Measurements from ENCODE around the gene TCP11L2. TPM values are rescaled to one million over a fixed set of nuclear protein-coding genes. Genes with fewer than 3 reads are reported as not detected.
A peak's percentile ranks its signal among the peaks of the same experiment; 100 is the strongest.
"Not testable (repeated sequence)": the region's sequence is repeated elsewhere in the genome, so short reads cannot be mapped to it uniquely, and the experiment has no call there.

The TCP11L2 gene
- total RNA-seq, 1 experiment from 2014 or later, result 12.1 TPM

- Histone ChIP-seq H4K20me1 (ENCODE audit: low read length) (no peaks in the 10 kb centered on the region), H3K36me3 (ENCODE audit: low read depth, low read length) (no peaks in the 10 kb centered on the region), H3K4me1 (ENCODE audit: insufficient read depth, low read length) (peaks cover 33% of the 10 kb centered on the region), H3K4me3 (ENCODE audit: low read length) (no peak overlapping the region), H3K9me2 (replicated peaks; ENCODE audit: low read length) (no peaks in the 10 kb centered on the region), H3K9ac (ENCODE audit: low read length) (no peak overlapping the region), H3K9me3 (ENCODE audit: low read length) (no peaks in the 10 kb centered on the region), H3K27me3 (ENCODE audit: low read length) (no peaks in the 10 kb centered on the region), H3F3A (ENCODE audit: low read length, unreplicated experiment) (no peaks in the 10 kb centered on the region), H3K79me2 (ENCODE audit: low read length) (no peaks in the 10 kb centered on the region), H3K27ac (ENCODE audit: low read length) (no peak overlapping the region), H3K4me2 (ENCODE audit: low read length) (no peak overlapping the region), H2AFZ (ENCODE audit: low read length) (no peak overlapping the region)
- intact Hi-C loops (cut with micrococcal nuclease), result no loop called here
- ATAC-seq (peak; percentile 20; the same call in 1 of the 2 replicates), DNase-seq (peak; percentile 37)
- ChIA-PET CTCF (interaction anchor here (0.5 kb wide), 1 partner anchor 83 kb away, joined by 4 read pairs; no protein-coding TSS in a partner anchor), POLR2A (ENCODE audit: unreplicated experiment) (interaction anchor here (0.7 kb wide), 1 partner anchor 180 kb away, joined by 4 read pairs; no protein-coding TSS in a partner anchor)
- no TSS peak for BruUV-seq (replicated peaks)
- TF ChIP-seq CTCF (conservative IDR thresholded peaks at IDR 0.05; ENCODE audit: low read depth, low read length), result no peak
- no peak for TF ChIP-seq EZH2phosphoT487 (IDR thresholded peaks at IDR 0.05; ENCODE audit: borderline replicate concordance, low read length)
- no peak for TF ChIP-seq EZH2 (IDR thresholded peaks at IDR 0.05; ENCODE audit: low read length, unreplicated experiment)
Measured at GRCh38 chr12:106309671-106310505, 7.4 kb downstream of the TCP11L2 start.

GRCh38 chr12:106310687-106311086 lies 8.2 kb downstream of the TCP11L2 start:
- no peaks in the 10 kb centered on the region for H4K20me1 ChIP-seq (ENCODE audit: low read length)
- no peaks in the 10 kb centered on the region for H3K36me3 ChIP-seq (ENCODE audit: low read depth, low read length)
- POLR2A ChIA-PET (ENCODE audit: unreplicated experiment), result no interaction called here
- intact Hi-C loops (cut with micrococcal nuclease), result no loop called here
- H3K4me1 ChIP-seq (ENCODE audit: insufficient read depth, low read length), result peaks cover 33% of the 10 kb centered on the region
- no peaks in the 10 kb centered on the region for H3K9me3 ChIP-seq (ENCODE audit: low read length)
- TF ChIP-seq EZH2phosphoT487 (IDR thresholded peaks at IDR 0.05; ENCODE audit: borderline replicate concordance, low read length), result no peak
- TF ChIP-seq CTCF (conservative IDR thresholded peaks at IDR 0.05; ENCODE audit: low read depth, low read length), result no peak
- no peak for TF ChIP-seq EZH2 (IDR thresholded peaks at IDR 0.05; ENCODE audit: low read length, unreplicated experiment)
- no peak overlapping the region for H3K9ac ChIP-seq (ENCODE audit: low read length)
- H3K27ac ChIP-seq (ENCODE audit: low read length), result no peak overlapping the region
- no peaks in the 10 kb centered on the region for H3K79me2 ChIP-seq (ENCODE audit: low read length)
- no peaks in the 10 kb centered on the region for H3F3A ChIP-seq (ENCODE audit: low read length, unreplicated experiment)
- H3K4me3 ChIP-seq (ENCODE audit: low read length), result no peak overlapping the region
- no peak for ATAC-seq
- CTCF ChIA-PET, result no interaction called here
- H3K9me2 ChIP-seq (replicated peaks; ENCODE audit: low read length), result no peaks in the 10 kb centered on the region
- DNase-seq, result no peak
- H3K27me3 ChIP-seq (ENCODE audit: low read length), result no peaks in the 10 kb centered on the region
- no TSS peak for BruUV-seq (replicated peaks)
- H2AFZ ChIP-seq (ENCODE audit: low read length), result no peak overlapping the region
- H3K4me2 ChIP-seq (ENCODE audit: low read length), result no peak overlapping the region

DNA sequence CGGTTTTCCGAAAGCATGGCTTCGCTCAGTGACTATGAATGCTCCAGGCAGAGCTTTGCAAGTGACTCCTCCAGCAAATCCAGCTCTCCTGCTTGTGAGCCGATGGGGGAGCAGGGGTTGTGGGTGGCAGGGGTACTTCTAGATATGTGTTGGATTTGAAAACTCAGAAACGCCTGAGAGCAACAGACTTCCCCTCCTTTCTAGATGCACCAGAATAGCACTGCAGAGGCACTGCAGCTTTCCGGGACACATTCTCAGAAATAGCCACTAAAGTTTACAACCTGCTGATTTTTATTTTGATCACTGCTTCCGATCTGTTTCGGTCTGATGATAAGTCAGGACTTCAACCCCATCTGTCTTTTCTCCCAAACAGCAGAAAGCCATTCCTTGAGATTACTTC lies 8.6 kb downstream of the TCP11L2 start:
- Histone ChIP-seq H3K9ac (ENCODE audit: low read length) (no peak overlapping the region), H2AFZ (ENCODE audit: low read length) (no peak overlapping the region), H4K20me1 (ENCODE audit: low read length) (no peaks in the 10 kb centered on the region), H3K4me2 (ENCODE audit: low read length) (no peak overlapping the region), H3K27me3 (ENCODE audit: low read length) (no peaks in the 10 kb centered on the region), H3K27ac (ENCODE audit: low read length) (no peak overlapping the region), H3K36me3 (ENCODE audit: low read depth, low read length) (no peaks in the 10 kb centered on the region), H3K9me2 (replicated peaks; ENCODE audit: low read length) (no peaks in the 10 kb centered on the region), H3K9me3 (ENCODE audit: low read length) (no peaks in the 10 kb centered on the region), H3K79me2 (ENCODE audit: low read length) (no peaks in the 10 kb centered on the region), H3K4me3 (ENCODE audit: low read length) (no peak overlapping the region), H3F3A (ENCODE audit: low read length, unreplicated experiment) (no peaks in the 10 kb centered on the region), H3K4me1 (ENCODE audit: insufficient read depth, low read length) (peaks cover 30% of the 10 kb centered on the region)
- CTCF ChIA-PET, result no interaction called here
- no peak for DNase-seq
- POLR2A ChIA-PET (ENCODE audit: unreplicated experiment), result no interaction called here
- TF ChIP-seq EZH2 (IDR thresholded peaks at IDR 0.05; ENCODE audit: low read length, unreplicated experiment) (no peak), CTCF (conservative IDR thresholded peaks at IDR 0.05; ENCODE audit: low read depth, low read length) (no peak), EZH2phosphoT487 (IDR thresholded peaks at IDR 0.05; ENCODE audit: borderline replicate concordance, low read length) (no peak)
- no TSS peak for BruUV-seq (replicated peaks)
- no peak for ATAC-seq
- intact Hi-C loops (cut with micrococcal nuclease), result no loop called here

- CTCF ChIA-PET, result interaction anchor here (0.6 kb wide), 1 partner anchor 44 kb away, joined by 5 read pairs; the partner anchor contains the start of gene POLR3B
- BruUV-seq (replicated peaks); H2AFZ ChIP-seq (ENCODE audit: low read length); H3K9me3 ChIP-seq (ENCODE audit: low read length); POLR2A ChIA-PET (ENCODE audit: unreplicated experiment); H3K27ac ChIP-seq (ENCODE audit: low read length); DNase-seq; H3K79me2 ChIP-seq (ENCODE audit: low read length); H3K4me3 ChIP-seq (ENCODE audit: low read length); H3K4me1 ChIP-seq (ENCODE audit: insufficient read depth, low read length); H3K9ac ChIP-seq (ENCODE audit: low read length); H4K20me1 ChIP-seq (ENCODE audit: low read length); ATAC-seq; H3K36me3 ChIP-seq (ENCODE audit: low read depth, low read length); H3K27me3 ChIP-seq (ENCODE audit: low read length); H3F3A ChIP-seq (ENCODE audit: low read length, unreplicated experiment); intact Hi-C loops (cut with micrococcal nuclease); H3K4me2 ChIP-seq (ENCODE audit: low read length); H3K9me2 ChIP-seq (replicated peaks; ENCODE audit: low read length): not testable (repeated sequence)
Measured at GRCh38 chr12:106313413-106313812, 10.9 kb downstream of the TCP11L2 start.

Measured in PC-3 (cell line).